Measurements from ENCODE around the gene HNRNPA3.

DNA sequence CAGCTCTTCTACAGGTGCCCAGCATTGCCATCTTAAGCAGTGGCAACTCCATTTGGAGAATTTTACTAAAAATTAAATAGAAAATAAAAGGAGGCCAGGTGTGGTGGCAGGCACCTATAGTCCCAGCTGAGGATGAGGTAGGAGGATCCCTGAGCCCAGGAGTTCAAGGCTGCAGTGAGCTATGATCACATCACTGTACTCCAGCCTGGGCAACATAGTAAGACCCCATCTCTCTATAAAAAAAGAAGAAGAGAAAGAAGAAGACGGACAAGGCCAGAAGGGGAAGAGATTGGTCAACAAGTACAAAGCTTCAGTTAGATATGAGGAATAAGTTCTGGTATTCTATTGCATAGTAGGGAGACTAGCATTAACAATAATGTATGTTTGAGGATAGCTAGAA, 21.7 kb upstream of the HNRNPA3 start:
- TF ChIP-seq, protein P1, sequence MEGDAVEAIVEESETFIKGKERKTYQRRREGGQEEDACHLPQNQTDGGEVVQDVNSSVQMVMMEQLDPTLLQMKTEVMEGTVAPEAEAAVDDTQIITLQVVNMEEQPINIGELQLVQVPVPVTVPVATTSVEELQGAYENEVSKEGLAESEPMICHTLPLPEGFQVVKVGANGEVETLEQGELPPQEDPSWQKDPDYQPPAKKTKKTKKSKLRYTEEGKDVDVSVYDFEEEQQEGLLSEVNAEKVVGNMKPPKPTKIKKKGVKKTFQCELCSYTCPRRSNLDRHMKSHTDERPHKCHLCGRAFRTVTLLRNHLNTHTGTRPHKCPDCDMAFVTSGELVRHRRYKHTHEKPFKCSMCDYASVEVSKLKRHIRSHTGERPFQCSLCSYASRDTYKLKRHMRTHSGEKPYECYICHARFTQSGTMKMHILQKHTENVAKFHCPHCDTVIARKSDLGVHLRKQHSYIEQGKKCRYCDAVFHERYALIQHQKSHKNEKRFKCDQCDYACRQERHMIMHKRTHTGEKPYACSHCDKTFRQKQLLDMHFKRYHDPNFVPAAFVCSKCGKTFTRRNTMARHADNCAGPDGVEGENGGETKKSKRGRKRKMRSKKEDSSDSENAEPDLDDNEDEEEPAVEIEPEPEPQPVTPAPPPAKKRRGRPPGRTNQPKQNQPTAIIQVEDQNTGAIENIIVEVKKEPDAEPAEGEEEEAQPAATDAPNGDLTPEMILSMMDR (IDR thresholded peaks at IDR 0.05; ENCODE audit: poor library complexity, severe bottlenecking): no peak
- TF ChIP-seq SMC3 (conservative IDR thresholded peaks at IDR 0.05; ENCODE audit: poor library complexity): no peak
- TF ChIP-seq, protein P2, sequence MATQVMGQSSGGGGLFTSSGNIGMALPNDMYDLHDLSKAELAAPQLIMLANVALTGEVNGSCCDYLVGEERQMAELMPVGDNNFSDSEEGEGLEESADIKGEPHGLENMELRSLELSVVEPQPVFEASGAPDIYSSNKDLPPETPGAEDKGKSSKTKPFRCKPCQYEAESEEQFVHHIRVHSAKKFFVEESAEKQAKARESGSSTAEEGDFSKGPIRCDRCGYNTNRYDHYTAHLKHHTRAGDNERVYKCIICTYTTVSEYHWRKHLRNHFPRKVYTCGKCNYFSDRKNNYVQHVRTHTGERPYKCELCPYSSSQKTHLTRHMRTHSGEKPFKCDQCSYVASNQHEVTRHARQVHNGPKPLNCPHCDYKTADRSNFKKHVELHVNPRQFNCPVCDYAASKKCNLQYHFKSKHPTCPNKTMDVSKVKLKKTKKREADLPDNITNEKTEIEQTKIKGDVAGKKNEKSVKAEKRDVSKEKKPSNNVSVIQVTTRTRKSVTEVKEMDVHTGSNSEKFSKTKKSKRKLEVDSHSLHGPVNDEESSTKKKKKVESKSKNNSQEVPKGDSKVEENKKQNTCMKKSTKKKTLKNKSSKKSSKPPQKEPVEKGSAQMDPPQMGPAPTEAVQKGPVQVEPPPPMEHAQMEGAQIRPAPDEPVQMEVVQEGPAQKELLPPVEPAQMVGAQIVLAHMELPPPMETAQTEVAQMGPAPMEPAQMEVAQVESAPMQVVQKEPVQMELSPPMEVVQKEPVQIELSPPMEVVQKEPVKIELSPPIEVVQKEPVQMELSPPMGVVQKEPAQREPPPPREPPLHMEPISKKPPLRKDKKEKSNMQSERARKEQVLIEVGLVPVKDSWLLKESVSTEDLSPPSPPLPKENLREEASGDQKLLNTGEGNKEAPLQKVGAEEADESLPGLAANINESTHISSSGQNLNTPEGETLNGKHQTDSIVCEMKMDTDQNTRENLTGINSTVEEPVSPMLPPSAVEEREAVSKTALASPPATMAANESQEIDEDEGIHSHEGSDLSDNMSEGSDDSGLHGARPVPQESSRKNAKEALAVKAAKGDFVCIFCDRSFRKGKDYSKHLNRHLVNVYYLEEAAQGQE (IDR thresholded peaks at IDR 0.05; ENCODE audit: borderline replicate concordance): no peak
- no peak for TF ChIP-seq TAF1 (IDR thresholded peaks at IDR 0.05; ENCODE audit: low read depth)
- TF ChIP-seq MXI1 (conservative IDR thresholded peaks at IDR 0.05; ENCODE audit: poor library complexity, severe bottlenecking): no peak
- no peak for TF ChIP-seq EP300 (conservative IDR thresholded peaks at IDR 0.05; ENCODE audit: poor library complexity, severe bottlenecking)
- no peak for TF ChIP-seq POLR2AphosphoS5 (IDR thresholded peaks at IDR 0.05)
- no peak for TF ChIP-seq EZH2 (IDR thresholded peaks at IDR 0.05; ENCODE audit: borderline replicate concordance, insufficient read depth, low read length, poor library complexity, severe bottlenecking)
- TF ChIP-seq RAD21 (conservative IDR thresholded peaks at IDR 0.05): no peak
